C4-2B (cell line): ENCODE measurements around the gene ELMO1.

Source experiments
- CTCF ChIP-seq: fragments of 450-650 bp; conservative IDR thresholded peaks from 2 replicates; pipeline ENCODE4 v1.5.1; 2017; ENCODE audit warnings: mild to moderate bottlenecking
- ZFX ChIP-seq: fragments of 450-650 bp; IDR thresholded peaks from 2 replicates; pipeline ENCODE4 v1.6.1; 2017

GRCh38 chr7:37076668-37077067, 372.0 kb downstream of the ELMO1 start:
- TF ChIP-seq CTCF: no peak
- TF ChIP-seq ZFX: no peak
